Stimulated activated CD8-positive, alpha-beta memory T cell treated with anti-CD3 and anti-CD28 coated beads, Interleukin-12 subunit alpha, Interleukin-12 subunit beta, amount 100 ng/mL, for 24 hours (primary cell): ENCODE data around the gene ICE1.
"Not testable (repeated sequence)": the region's sequence is repeated elsewhere in the genome, so short reads cannot be mapped to it uniquely, and the experiment has no call there.

Experiments
- DNase-seq: peaks from one replicate; pipeline ENCODE4 v3.0.0-alpha.2; 2020; ENCODE audit errors: extremely low read depth

ICE1 gene

DNA sequence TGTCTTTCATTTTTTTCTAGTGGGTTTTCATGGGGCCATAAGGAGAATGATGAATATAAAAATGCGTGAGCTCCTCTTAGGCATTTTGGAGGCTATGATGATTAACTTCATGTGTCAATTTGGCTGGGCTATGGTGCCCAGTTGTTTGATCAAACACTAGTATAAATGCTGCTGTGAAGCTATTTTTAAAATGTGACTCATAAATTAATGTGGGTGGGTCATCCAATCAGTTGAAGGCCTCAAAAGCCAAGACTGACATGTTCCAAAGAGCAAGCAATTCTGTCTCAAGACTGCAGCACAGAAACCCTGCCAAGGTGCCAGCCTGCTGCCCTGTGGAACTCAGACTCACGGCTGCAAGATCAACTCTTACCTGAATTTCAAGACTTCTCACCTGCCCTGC, 24.4 kb upstream of the ICE1 start:
- DNase-seq = no peak

DNA sequence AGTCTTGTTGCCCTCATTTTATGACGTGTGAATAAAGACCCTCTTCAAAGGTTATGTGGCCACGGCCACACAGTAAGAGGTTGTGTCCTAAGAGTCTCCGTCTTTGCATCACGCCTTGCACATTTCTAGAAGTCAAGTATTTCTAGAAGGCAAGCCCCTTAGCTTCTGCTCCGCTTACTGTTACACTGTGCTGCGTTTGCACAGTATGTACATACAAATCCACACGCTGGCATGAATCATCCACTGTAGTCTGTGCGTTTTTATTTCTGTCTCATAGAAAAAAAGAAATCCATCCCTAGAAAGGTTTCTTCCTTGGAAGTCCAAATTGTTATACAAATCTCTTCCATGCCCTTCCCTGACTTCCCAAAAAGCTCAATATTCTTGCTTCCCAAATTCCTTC, 21.4 kb upstream of the ICE1 start:
- DNase-seq = no peak

DNA sequence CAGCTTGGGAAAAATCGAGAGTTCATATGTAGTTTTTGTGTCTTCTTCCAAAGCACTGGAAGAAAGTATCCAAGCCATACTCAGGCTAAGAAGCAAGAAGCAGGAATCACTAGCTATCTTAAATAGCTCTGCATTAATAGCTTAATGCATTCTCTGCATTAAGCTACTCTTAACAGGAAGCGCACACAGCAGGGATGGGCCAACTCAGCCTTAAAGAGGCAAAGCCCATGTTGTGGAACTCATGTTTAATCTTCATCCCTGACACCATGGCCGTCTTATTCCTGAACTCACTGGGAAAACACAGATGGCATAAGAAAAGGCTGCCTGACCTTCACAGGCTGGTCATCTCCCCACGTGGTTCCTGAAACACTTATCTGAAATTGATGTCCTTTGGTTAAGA, 18.7 kb upstream of the ICE1 start:
- DNase-seq = no peak

DNA sequence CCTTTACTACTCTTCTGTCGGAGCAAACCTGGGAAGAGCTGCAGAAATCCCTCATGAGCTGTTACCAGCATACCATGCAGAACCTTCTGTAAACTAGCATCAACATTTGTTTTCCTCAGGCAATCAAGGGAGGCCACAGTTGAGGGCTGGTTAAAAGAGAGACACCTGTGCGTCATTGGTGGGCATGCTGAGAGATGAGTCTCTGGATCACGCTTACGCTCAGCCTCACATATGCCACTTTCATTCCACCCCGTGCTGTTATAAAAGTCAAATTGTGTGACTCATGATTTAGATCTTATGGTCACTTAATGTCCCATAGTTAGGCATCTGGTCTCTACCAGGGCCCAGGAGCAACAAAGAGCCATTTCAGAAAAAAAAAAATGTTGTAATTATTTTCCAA, 18.1 kb upstream of the ICE1 start:
- DNase-seq = no peak

DNA sequence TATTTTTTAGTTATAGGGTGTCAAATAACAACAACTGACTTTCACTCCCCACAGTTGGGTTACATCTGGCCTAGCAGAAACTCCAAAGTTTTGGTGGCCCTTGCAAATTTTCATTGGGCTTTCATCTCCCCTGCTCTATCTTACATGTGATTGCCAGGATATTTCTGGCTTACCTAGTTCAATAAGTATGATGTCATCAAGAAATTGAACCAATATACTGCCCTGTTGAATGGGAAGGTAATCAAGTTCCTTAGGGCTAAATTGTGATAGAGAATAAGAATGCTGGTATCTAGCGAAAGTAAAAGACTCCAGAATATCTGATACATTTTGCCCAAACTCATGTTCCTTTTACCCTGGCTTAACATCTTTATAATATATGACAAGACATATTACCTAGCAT, 17.0 kb upstream of the ICE1 start:
- no peak for DNase-seq

DNA sequence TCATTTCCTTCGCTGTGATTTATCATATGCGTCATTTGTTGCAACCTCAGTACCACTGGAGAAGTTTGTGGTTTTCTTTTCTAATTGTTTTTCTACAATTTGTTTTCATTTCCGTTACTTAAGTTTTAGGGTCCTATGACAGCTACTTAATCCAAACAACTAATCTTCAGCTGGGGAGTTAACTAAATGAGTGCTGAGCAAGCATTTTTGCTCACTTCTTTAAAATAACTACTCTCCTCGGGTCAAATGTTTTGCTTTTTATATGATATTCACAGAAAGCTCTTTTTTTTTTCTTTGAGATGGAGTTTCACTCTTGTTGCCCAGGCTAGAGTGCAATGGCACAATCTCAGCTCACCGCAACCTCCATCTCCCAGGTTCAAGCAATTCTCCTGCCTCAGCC, 14.6 kb upstream of the ICE1 start:
- DNase-seq = no peak

DNA sequence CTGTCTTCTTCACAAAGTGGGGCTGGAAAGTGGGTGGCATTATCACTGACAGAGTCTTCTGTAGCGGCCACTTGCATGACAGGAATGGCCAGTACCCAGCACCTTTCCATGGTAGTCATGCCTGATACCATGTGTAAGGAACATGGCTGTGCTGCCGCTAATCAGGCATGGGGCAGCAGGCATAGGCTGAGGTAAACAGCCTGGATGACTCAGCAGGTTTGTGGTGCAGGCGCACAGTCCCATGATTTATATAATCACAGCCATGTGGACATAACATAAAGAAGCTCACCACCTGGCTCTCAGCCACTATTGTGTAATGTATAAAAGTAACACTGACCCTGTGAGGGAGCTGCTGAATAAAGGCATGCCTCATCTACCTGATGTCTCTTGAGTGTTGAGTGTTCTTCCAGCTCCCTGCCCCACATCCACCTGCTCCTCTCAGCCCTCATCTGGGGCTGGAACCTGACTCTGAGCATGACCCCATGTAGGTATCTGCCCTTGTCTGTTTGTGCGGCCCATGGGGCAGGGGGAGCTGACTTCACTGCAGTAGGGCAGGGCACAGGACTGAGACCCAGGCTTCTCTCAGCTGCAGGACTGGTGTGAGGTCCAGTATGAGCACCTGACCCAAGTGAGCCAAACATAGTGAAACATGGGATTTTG, 13.2 kb upstream of the ICE1 start:
- no peak for DNase-seq

DNA sequence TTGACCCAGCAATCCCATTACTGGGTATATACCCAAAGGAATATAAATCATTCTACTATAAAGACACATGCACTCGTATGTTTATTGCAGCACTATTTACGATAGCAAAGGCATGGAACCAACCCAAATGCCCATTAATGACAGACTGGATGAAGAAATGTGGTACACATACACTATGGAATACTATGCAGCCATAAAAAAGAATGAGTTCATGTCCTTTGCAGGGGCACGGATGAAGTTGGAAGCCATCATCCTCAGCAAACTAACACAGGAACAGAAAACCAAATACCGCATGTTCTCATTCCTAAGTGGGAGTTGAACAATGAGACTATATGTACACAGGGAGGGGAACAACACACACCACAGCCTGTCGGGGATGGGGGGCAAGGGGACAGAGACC, 8.6 kb upstream of the ICE1 start:
- not testable (repeated sequence) for DNase-seq

DNA sequence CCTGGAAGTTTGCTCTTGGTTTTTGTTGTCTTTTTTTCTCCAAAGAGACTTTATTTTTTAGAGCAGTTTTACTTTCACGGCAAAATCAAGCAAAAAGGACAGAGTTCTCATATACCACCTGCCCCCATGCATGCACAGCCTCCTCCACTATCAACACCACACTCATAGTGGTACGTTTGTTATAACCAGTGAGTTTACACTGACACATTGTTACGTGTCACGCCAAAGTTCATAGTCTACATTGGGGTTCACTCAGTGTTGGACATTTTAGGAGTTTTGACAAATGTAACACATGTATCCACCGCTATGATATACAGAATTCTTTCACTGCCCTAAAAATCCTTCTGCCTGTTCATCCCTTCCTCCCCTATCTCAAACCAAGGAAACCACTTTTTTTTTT, 7.5 kb upstream of the ICE1 start:
- DNase-seq = no peak

DNA sequence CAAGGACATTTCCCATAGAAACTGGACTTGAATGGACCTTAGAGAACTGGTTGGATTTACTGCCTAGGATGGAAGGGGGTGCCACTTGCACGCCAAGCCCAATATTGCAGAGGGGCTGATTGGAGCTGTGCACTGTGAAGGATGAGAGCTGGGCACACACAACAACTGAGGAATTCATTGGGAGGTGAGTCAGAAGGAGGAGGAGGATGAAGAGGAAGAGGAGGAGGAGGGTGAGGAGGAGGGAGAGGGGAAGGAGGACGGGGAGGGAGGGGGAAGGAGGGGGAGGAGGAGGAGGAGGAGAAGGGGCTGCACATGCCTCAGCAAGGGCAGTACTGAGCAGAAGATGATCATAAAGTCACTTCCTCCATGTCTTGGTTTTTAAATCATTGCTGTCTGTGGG, 5.7 kb upstream of the ICE1 start:
- no peak for DNase-seq

DNA sequence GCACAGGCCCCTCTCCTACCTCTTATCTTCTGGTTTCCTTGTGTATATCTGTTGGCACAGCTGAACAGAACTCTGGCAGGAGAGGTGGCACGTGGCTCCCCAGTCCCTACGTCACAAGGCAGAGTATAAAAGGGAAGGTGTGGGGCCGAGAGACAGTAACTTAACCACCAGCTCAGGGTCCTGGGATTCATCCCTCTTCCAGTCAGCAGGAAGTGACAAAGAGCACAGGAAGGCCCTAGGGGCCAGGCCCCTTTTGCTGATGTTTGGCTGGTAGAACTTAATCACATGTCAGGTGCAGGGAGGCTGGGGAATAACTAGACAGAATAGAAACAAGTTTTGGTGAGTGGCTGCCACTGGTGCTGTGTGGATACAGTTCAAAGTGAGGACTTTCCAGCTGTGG, 4.5 kb upstream of the ICE1 start:
- DNase-seq = no peak

DNA sequence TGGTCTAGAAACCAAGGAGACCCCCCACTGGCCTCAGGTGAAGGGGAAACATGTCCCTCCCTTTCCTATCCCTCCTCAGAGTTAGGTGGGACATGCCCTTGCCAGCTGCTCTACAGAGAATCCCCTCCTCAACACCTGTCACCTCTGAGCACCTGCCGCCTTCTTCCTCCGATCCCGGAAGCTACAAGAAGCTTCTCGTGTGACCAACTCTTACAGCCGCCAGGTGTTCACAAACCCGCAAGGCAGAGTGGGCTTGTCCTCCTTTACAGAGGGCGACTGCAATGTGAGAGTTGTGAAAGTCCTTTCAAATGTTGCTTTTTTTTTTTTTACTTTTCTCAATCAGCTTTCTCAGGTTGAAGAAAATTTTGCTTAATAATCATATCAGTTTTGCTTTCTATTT, 3.7 kb upstream of the ICE1 start:
- no peak for DNase-seq

DNA sequence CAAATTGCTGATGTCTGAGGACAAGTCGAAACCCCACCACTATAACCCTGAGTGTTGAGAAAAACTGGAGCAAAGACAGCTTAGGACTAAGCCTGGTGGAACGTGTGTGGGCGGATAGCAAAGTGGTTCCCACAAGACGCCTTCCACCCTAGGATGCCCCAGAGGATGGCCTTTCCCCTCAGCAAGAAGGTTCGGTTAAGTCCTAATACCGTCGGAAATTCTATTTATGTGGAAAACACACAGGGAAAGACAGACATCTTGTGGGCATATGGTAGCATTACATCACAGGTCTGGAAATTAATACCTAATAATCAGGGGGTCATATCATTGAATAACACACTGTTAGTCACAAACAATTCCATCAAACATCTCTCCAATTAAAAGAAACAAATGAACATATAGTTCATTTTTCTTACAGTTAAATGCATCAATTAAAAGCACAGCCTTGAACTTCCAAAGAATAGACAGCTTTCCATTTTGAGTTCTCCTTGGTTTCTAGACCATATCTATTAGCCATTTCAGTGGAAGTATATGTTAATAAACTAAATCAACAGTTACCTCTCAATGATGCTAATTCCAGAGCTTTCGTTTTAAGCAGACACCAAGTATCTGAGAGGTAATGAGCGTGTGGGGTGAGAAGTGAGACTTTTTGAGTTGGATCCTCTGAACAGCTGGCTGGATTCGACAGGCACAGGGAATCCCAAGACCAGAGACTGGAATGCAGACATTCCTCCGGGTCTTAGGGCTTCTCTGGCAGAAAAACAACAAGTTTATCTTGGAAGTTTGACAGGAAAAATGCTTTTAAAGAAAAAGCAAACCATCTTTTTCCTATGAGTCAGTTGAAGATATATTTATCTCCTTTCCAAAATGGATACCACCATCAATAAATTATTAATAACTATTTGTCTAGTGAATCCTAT, 2.9 kb upstream of the ICE1 start:
- DNase-seq = no peak

DNA sequence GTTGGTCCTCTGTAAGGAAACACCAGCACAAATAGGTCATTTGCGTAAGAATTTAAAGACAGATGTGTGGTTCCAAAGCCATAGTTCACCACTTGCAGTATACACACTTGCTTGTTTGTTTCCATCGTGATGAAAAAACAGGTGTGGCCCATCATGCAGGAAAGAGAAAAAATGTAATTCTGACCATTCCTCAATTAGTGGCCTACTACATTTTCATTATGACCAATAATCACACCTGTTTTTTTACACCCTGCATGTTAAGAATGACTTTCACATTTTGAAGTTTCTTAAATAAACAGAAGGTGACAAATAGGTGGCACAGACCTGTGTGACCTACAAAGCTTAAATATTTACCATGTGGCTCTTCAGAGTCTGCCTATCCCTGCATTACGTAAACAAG, 2.2 kb upstream of the ICE1 start:
- no peak for DNase-seq

DNA sequence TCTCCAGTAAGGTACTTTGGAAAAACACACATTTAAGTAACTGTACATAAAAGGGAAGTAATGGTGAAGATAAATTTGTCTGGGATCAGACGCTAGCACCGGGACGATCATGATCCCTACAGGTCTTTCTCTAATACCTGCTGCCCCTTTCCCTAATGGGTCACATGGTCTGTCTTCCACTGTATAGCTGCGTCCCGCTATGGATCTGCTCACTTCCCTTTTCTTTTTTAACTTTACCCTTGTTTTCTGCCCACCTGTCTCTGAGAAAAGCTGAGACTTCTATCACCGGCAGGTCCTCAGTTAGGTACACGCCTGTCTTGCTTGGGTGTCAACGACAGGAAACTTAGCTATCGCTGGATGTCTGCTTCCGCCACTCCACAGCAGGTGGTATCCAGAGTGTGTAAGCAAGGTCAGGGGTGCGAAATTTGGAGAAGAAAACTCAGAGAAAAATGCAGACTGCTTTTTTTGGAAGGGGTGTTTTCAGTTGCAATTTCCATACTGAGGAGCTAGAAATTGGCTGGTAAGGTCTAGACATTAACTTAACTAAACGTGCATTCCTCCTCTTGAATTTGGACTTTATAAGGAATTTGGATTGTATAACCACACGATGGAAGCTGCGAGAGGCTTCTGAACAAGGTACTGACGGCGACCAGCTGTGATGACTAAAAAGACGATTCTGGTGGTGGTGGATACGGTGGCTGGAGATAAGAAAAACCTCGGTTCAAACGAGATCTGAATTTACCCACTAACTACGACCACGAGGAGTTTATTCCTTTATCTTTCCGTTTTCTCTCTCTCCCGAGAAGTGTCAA, 1.1 kb upstream of the ICE1 start:
- no peak for DNase-seq

DNA sequence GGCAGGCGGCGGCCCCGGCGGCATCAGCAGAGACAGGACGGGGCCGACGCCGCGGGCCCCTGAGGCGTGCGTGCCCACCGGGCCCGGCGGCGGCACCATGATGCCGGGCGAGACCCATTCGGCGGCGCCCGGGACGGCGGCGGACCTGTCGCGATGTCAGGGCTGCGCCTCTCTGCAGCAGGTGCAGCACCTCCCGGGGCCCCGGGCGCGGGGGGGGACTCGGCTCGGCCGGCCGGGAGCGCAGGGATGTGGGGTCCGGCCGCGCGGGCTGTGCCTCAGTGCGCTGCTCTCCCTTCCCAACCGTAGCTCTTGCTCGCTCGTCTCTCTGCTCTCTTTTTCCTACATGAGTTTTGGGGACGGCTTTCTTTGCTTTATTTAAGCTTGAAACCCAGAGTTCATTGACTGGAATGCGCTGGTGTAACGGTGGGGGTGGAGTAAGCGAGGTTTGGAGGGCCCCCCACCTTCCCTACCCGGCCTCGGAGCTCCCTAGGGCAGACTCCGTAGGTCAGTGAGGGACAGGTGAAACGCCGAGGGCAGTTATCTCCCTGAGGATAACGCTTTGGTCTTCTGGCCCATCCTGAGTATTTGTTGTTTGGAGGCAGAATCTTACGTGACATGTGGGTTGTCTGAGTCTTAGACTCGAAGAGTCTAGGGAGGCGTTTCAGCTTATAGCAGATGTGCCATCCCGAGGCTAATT, 490 bp downstream of the ICE1 start:
- DNase-seq = no peak

DNA sequence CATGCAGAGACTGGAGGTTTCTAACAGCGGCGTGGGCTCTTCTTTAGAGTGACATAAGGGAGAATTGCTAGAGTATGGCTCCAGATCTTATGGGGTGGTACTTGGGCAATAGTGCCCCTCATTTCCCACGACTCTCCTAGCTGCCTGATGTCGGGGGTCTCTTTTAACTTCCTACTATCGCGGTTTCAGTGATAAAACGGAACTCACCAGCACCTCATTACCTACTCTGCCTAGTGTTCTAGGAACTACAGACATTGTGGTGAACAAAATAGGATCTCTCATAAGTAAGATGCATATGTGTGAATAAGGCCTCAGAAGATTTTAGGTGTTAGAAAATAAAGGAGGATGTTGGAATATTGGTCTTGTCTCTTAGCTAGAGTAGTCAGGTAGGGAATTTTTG, 1.1 kb downstream of the ICE1 start:
- DNase-seq = no peak

DNA sequence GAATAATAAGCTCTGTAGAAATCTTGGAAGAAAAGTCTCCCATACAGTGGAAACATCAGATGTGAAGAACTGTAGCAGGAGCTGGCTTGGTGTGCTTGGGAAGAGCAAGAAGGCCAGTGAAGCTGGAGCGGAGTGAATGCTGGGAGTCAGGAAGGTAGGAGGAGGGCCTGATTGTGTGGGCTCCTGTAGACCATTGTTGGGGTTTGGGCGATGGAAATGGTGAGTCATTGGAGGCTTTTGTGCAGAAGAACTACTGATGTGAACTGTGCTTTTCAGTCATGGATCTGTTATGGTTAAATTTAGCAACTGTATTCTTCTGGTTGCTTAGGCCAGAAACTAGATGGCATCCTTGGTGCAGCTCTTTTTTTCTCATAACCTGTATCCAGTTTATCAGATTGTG, 2.3 kb downstream of the ICE1 start:
- DNase-seq = no peak

DNA sequence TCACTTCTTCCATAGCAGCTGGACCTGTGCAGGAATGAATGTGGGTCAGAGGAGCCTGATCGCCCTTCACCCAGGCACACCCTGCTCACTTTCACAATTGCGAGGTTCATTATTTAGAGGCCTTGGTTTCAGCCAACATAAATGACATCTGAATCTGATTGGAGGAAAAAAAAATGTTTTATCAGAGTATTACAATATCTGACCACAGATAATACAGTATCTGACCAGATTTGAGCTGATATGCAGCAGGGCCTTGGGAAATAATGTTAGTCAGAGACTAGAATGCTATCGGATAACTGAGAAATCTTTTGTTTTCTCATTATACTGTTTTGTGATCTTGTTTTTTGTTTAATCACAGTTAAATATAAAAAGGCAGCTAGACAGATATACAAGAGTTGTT, 7.7 kb downstream of the ICE1 start:
- no peak for DNase-seq

DNA sequence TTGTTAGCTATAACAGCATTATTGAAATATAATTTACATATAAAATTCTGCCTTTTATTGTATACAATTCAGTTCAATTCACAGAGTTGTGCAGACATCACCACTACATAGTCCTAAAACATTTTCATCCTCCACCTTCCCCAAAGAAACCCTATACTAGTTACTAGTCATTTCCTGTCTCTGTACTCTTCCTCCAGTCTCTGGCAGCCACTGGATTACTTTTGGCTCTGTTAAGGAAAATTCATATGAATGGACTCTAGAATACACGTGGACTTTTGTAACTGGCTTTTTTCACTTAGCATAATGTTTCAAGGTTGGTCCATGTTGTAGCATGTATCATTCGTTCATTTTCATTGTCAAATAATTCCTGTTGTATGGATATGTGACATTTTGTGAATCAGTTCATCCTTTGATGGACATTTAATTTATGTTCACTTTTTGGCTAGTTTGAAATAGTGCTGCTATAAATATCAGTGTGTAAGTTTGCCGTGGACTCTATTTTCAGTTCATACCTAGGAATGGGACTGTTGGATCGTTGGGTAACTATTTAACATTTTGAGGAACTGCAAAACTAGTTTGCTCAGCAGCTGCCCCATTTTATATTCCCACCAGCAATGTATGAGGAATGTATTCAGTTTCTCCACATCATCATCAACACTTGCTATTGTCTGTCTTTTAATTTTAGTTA, 9.7 kb downstream of the ICE1 start:
- no peak for DNase-seq

DNA sequence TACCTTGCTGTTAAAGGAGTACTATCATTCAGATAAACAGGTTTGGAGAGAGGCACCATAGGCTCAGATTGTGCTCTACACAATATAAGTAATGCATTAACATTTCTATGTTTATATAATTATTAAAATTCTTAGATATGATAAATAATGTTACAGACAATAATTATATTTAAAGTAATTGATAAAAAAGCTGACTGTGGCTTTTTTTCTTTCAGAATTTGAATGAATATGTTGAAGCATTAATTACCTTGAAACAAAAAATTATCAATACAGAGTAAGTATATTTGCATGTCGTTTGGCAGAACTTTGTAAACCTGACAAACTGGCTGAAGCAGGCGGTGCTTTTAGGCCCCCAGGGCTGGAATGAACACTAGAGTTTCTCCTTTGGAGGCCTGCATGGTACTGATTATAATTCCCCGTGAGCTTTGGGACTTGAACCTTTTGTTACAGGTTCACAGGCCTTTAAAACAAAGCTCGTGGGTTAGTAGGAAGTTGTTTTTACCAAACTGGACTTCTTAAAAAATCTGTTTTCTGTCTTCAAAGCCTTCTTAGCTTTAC, 13.8 kb downstream of the ICE1 start:
- no peak for DNase-seq
